ENCODE data around the gene P2RX3.
"Not testable (repeated sequence)": the region's sequence is repeated elsewhere in the genome, so short reads cannot be mapped to it uniquely, and the experiment has no call there.

The P2RX3 gene

GRCh38 chr11:57396744-57397143 is 58.6 kb downstream of the P2RX3 start:
- Histone ChIP-seq H3K27me3 (ENCODE audit: low read depth, low read length) (no peaks in the 10 kb centered on the region), H3K36me3 (ENCODE audit: control insufficient read depth in 1 of 2, insufficient read depth in 2 of 2, low read length in 2 of 2) (no peaks in the 10 kb centered on the region), H3K27ac (ENCODE audit: low read length) (no peak overlapping the region), H3K4me3 (ENCODE audit: low read depth in 1 of 2, low read length in 2 of 2) (no peak overlapping the region), H3K4me1 (ENCODE audit: control insufficient read depth in 1 of 2, insufficient read depth in 2 of 2, low read length in 2 of 2) (no peaks in the 10 kb centered on the region), H3K9me3 (ENCODE audit: control insufficient read depth in 1 of 2, low read length in 2 of 2) (no peaks in the 10 kb centered on the region)

GRCh38 chr11:57397394-57397990 is 59.3 kb downstream of the P2RX3 start:
- no peaks in the 10 kb centered on the region for H3K27me3 ChIP-seq (ENCODE audit: low read depth, low read length)
- no peaks in the 10 kb centered on the region for H3K4me1 ChIP-seq (ENCODE audit: control insufficient read depth in 1 of 2, insufficient read depth in 2 of 2, low read length in 2 of 2)
- no peak overlapping the region for H3K4me3 ChIP-seq (ENCODE audit: low read depth in 1 of 2, low read length in 2 of 2)
- H3K9me3 ChIP-seq (ENCODE audit: control insufficient read depth in 1 of 2, low read length in 2 of 2): no peaks in the 10 kb centered on the region
- no peaks in the 10 kb centered on the region for H3K36me3 ChIP-seq (ENCODE audit: control insufficient read depth in 1 of 2, insufficient read depth in 2 of 2, low read length in 2 of 2)
- H3K27ac ChIP-seq (ENCODE audit: low read length): no peak overlapping the region

GRCh38 chr11:57399221-57399620 is 61.1 kb downstream of the P2RX3 start:
- no peaks in the 10 kb centered on the region for H3K4me1 ChIP-seq (ENCODE audit: control insufficient read depth in 1 of 2, insufficient read depth in 2 of 2, low read length in 2 of 2)
- H3K9me3 ChIP-seq (ENCODE audit: control insufficient read depth in 1 of 2, low read length in 2 of 2): no peaks in the 10 kb centered on the region
- H3K36me3 ChIP-seq (ENCODE audit: control insufficient read depth in 1 of 2, insufficient read depth in 2 of 2, low read length in 2 of 2): no peaks in the 10 kb centered on the region
- no peak overlapping the region for H3K27ac ChIP-seq (ENCODE audit: low read length)
- no peak overlapping the region for H3K4me3 ChIP-seq (ENCODE audit: low read depth in 1 of 2, low read length in 2 of 2)
- H3K27me3 ChIP-seq (ENCODE audit: low read depth, low read length): no peaks in the 10 kb centered on the region

GRCh38 chr11:57399972-57400578 is 61.9 kb downstream of the P2RX3 start:
- Histone ChIP-seq H3K27ac (ENCODE audit: low read length) (no peak overlapping the region), H3K4me3 (ENCODE audit: low read depth in 1 of 2, low read length in 2 of 2) (no peak overlapping the region), H3K27me3 (ENCODE audit: low read depth, low read length) (no peaks in the 10 kb centered on the region), H3K9me3 (ENCODE audit: control insufficient read depth in 1 of 2, low read length in 2 of 2) (no peaks in the 10 kb centered on the region), H3K36me3 (ENCODE audit: control insufficient read depth in 1 of 2, insufficient read depth in 2 of 2, low read length in 2 of 2) (no peaks in the 10 kb centered on the region), H3K4me1 (ENCODE audit: control insufficient read depth in 1 of 2, insufficient read depth in 2 of 2, low read length in 2 of 2) (no peaks in the 10 kb centered on the region)

GRCh38 chr11:57402188-57403002 is 64.2 kb downstream of the P2RX3 start:
- no peaks in the 10 kb centered on the region for H3K4me1 ChIP-seq (ENCODE audit: control insufficient read depth in 1 of 2, insufficient read depth in 2 of 2, low read length in 2 of 2)
- peaks cover 0 to 6% of the 10 kb centered on the region in 2 donors for H3K36me3 ChIP-seq (ENCODE audit: control insufficient read depth in 1 of 2, insufficient read depth in 2 of 2, low read length in 2 of 2)
- H3K27me3 ChIP-seq (ENCODE audit: low read depth, low read length): no peaks in the 10 kb centered on the region
- H3K4me3 ChIP-seq (ENCODE audit: low read depth in 1 of 2, low read length in 2 of 2): no peak overlapping the region
- H3K27ac ChIP-seq (ENCODE audit: low read length): no peak overlapping the region
- H3K9me3 ChIP-seq (ENCODE audit: control insufficient read depth in 1 of 2, low read length in 2 of 2): no peaks in the 10 kb centered on the region

- not testable (repeated sequence) for H3K9me3 ChIP-seq (ENCODE audit: control insufficient read depth in 1 of 2, low read length in 2 of 2); H3K27me3 ChIP-seq (ENCODE audit: low read depth, low read length); H3K27ac ChIP-seq (ENCODE audit: low read length); H3K4me1 ChIP-seq (ENCODE audit: control insufficient read depth in 1 of 2, insufficient read depth in 2 of 2, low read length in 2 of 2); H3K4me3 ChIP-seq (ENCODE audit: low read depth in 1 of 2, low read length in 2 of 2)
- peaks cover 0 to 14% of the 10 kb centered on the region in 2 donors for H3K36me3 ChIP-seq (ENCODE audit: control insufficient read depth in 1 of 2, insufficient read depth in 2 of 2, low read length in 2 of 2)
Measured at GRCh38 chr11:57403003-57403801, 65.0 kb downstream of the P2RX3 start.

- H3K4me1 ChIP-seq (ENCODE audit: control insufficient read depth in 1 of 2, insufficient read depth in 2 of 2, low read length in 2 of 2): no peaks in the 10 kb centered on the region
- no peak overlapping the region for H3K4me3 ChIP-seq (ENCODE audit: low read depth in 1 of 2, low read length in 2 of 2)
- peaks cover 3 to 14% of the 10 kb centered on the region in 2 donors for H3K36me3 ChIP-seq (ENCODE audit: control insufficient read depth in 1 of 2, insufficient read depth in 2 of 2, low read length in 2 of 2)
- H3K27ac ChIP-seq (ENCODE audit: low read length): no peak overlapping the region
- no peaks in the 10 kb centered on the region for H3K27me3 ChIP-seq (ENCODE audit: low read depth, low read length)
- H3K9me3 ChIP-seq (ENCODE audit: control insufficient read depth in 1 of 2, low read length in 2 of 2): no peaks in the 10 kb centered on the region
Measured at GRCh38 chr11:57403802-57404147, 65.6 kb downstream of the P2RX3 start.

- Histone ChIP-seq H3K36me3 (ENCODE audit: control insufficient read depth in 1 of 2, insufficient read depth in 2 of 2, low read length in 2 of 2) (peaks cover 14 to 15% of the 10 kb centered on the region in 2 donors), H3K27ac (ENCODE audit: low read length) (no peak overlapping the region), H3K9me3 (ENCODE audit: control insufficient read depth in 1 of 2, low read length in 2 of 2) (no peaks in the 10 kb centered on the region)
Measured at GRCh38 chr11:57405271-57405860, 67.2 kb downstream of the P2RX3 start.

GRCh38 chr11:57406337-57406904 is 68.3 kb downstream of the P2RX3 start:
- Histone ChIP-seq H3K4me3 (ENCODE audit: low read depth in 1 of 2, low read length in 2 of 2) (no peak overlapping the region), H3K36me3 (ENCODE audit: control insufficient read depth in 1 of 2, insufficient read depth in 2 of 2, low read length in 2 of 2) (peaks cover 14 to 19% of the 10 kb centered on the region in 2 donors), H3K27me3 (ENCODE audit: low read depth, low read length) (no peaks in the 10 kb centered on the region), H3K27ac (ENCODE audit: low read length) (no peak overlapping the region), H3K4me1 (ENCODE audit: control insufficient read depth in 1 of 2, insufficient read depth in 2 of 2, low read length in 2 of 2) (no peaks in the 10 kb centered on the region), H3K9me3 (ENCODE audit: control insufficient read depth in 1 of 2, low read length in 2 of 2) (no peaks in the 10 kb centered on the region)

More at GRCh38 chr11:57405271-57405860, 67.2 kb downstream of the P2RX3 start:
- no peak overlapping the region for H3K4me3 ChIP-seq (ENCODE audit: low read depth in 1 of 2, low read length in 2 of 2)
- no peaks in the 10 kb centered on the region for H3K4me1 ChIP-seq (ENCODE audit: control insufficient read depth in 1 of 2, insufficient read depth in 2 of 2, low read length in 2 of 2)
- no peaks in the 10 kb centered on the region for H3K27me3 ChIP-seq (ENCODE audit: low read depth, low read length)

- no peak overlapping the region for H3K4me3 ChIP-seq (ENCODE audit: low read depth in 1 of 2, low read length in 2 of 2)
- H3K36me3 ChIP-seq (ENCODE audit: control insufficient read depth in 1 of 2, insufficient read depth in 2 of 2, low read length in 2 of 2): peaks cover 14 to 19% of the 10 kb centered on the region in 2 donors
- no peaks in the 10 kb centered on the region for H3K4me1 ChIP-seq (ENCODE audit: control insufficient read depth in 1 of 2, insufficient read depth in 2 of 2, low read length in 2 of 2)
- no peaks in the 10 kb centered on the region for H3K9me3 ChIP-seq (ENCODE audit: control insufficient read depth in 1 of 2, low read length in 2 of 2)
- no peaks in the 10 kb centered on the region for H3K27me3 ChIP-seq (ENCODE audit: low read depth, low read length)
- H3K27ac ChIP-seq (ENCODE audit: low read length): no peak overlapping the region
Measured at GRCh38 chr11:57407010-57407920, 69.1 kb downstream of the P2RX3 start.
